Measurements from ENCODE around the gene PRPSAP1. TPM values are rescaled to one million over a fixed set of nuclear protein-coding genes. Genes with fewer than 3 reads are reported as not detected.

PRPSAP1 gene
- total RNA-seq, 1 donor from 2014 or later: 30.7 TPM

- Histone ChIP-seq H3K36me3 (peaks cover 44% of the 10 kb centered on the region), H3K9me3 (replicated peaks) (no peaks in the 10 kb centered on the region), H3K4me1 (peaks cover 33% of the 10 kb centered on the region), H3K27me3 (ENCODE audit: low read depth) (no peaks in the 10 kb centered on the region), H3K4me3 (no peak overlapping the region), H3K27ac (replicated peaks) (no peak overlapping the region)
- DNase-seq: no peak
- no peak for TF ChIP-seq CTCF (IDR thresholded peaks at IDR 0.05; ENCODE audit: borderline replicate concordance)
- intact Hi-C loops (cut with micrococcal nuclease): no loop called here
These were observed 36.3 kb upstream of the PRPSAP1 start for GRCh38 chr17:76390003-76390421.

DNA sequence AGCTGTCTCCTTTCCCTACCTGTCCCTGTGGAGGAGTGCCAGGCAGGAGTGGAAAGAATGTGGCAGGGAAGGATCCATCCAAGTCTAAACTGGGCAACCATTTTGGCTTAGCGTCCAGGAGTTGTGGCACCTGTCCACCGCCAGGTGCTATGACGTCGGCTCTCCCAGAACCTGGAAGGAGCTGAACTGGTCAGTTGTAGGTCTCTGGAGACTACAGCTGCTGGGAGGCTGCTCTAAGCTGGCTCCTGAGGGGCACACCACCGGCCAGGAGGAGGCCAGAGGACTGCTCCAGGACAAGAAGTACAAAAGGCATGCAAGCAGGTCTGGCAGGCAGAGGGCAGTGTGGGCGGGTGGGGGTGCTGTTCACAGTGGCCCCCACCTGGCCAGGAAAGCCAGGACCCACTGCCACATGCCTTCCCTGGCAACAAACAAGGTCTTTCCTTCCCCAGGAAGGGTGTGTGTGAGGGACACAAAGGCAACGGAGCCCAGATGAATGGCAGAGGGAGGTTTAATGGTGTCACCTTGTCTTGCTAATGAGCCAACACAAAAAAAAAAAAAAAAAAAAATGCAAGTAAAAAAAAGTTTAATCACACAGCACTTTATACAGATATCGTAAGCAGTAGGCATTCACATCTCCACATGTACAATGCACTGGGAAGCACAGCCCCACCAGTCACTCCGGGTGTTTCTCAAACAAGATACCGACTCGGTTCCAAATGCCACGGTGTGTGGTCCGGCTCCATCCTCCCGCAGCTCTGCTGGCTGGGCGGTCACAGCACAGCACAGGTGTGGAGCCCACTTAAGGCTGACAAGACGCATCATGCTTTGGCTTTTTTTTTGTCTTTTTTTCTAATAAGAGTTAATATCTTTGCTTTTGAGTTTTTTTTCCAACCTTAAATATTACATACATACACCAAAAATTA lies 35.5 kb upstream of the PRPSAP1 start:
- H3K36me3 ChIP-seq: peaks cover 36% of the 10 kb centered on the region
- H3K4me1 ChIP-seq: peaks cover 39% of the 10 kb centered on the region
- intact Hi-C loops (cut with micrococcal nuclease): no loop called here
- H3K27ac ChIP-seq (replicated peaks): no peak overlapping the region
- no peak for DNase-seq
- TF ChIP-seq CTCF (IDR thresholded peaks at IDR 0.05; ENCODE audit: borderline replicate concordance): no peak
- no peak overlapping the region for H3K4me3 ChIP-seq
- no peaks in the 10 kb centered on the region for H3K27me3 ChIP-seq (ENCODE audit: low read depth)
- H3K9me3 ChIP-seq (replicated peaks): no peaks in the 10 kb centered on the region

- H3K27ac ChIP-seq (replicated peaks): no peak overlapping the region
- TF ChIP-seq CTCF (IDR thresholded peaks at IDR 0.05; ENCODE audit: borderline replicate concordance): no peak
- peaks cover 18% of the 10 kb centered on the region for H3K36me3 ChIP-seq
- intact Hi-C loops (cut with micrococcal nuclease): no loop called here
- no peaks in the 10 kb centered on the region for H3K27me3 ChIP-seq (ENCODE audit: low read depth)
- no peak for DNase-seq
- peaks cover 58% of the 10 kb centered on the region for H3K4me1 ChIP-seq
- H3K4me3 ChIP-seq: no peak overlapping the region
- no peaks in the 10 kb centered on the region for H3K9me3 ChIP-seq (replicated peaks)
These were observed 33.5 kb upstream of the PRPSAP1 start for GRCh38 chr17:76386966-76387765.

DNA sequence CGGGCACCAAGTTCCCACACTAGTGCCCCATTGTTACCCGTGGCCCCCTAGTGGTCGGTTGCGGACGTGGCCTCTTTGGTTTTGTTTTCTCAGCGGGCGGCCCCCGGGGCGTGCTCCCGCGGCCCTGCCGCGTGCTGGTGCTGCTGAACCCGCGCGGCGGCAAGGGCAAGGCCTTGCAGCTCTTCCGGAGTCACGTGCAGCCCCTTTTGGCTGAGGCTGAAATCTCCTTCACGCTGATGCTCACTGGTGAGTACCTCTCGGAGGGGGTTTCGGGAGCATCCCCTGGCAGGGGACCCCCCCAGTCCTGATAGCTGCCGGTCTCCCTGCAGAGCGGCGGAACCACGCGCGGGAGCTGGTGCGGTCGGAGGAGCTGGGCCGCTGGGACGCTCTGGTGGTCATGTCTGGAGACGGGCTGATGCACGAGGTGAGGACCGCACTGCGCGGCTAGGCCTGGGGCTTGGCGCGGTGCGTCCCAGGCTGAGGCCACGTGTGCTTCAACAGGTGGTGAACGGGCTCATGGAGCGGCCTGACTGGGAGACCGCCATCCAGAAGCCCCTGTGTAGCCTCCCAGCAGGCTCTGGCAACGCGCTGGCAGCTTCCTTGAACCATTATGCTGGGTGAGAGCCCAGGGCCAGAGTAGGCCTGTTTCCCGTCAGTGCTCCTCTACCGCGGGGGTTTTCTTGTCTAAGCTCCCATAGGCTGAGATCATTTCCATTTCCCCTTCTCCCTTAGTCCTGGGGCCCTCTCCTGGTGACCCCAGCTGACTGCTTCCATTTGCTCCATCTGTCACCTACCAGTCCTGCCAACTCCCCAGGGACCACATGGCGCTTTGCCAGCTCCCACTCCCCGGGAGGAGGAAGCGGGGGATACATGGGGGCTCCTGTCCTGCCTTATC lies 32.4 kb upstream of the PRPSAP1 start:
- H3K27me3 ChIP-seq (ENCODE audit: low read depth): no peaks in the 10 kb centered on the region
- peak; percentile 81 for DNase-seq
- peak overlapping the region; percentile 75 for H3K4me3 ChIP-seq
- peaks cover 59% of the 10 kb centered on the region for H3K4me1 ChIP-seq
- peak overlapping the region; percentile 89 for H3K27ac ChIP-seq (replicated peaks)
- no peaks in the 10 kb centered on the region for H3K9me3 ChIP-seq (replicated peaks)
- peak; percentile 89 for TF ChIP-seq CTCF (IDR thresholded peaks at IDR 0.05; ENCODE audit: borderline replicate concordance)
- peaks cover 7% of the 10 kb centered on the region for H3K36me3 ChIP-seq
- intact Hi-C loops (cut with micrococcal nuclease): no loop called here
